Esophagus mucosa (tissue), 1 donor: Measurements from ENCODE around the gene AP1AR. TPM values are rescaled to one million over a fixed set of nuclear protein-coding genes. Genes with fewer than 3 reads are reported as not detected.
"Not testable (repeated sequence)": the region's sequence is repeated elsewhere in the genome, so short reads cannot be mapped to it uniquely, and the experiment has no call there.

Experiments used
- ATAC-seq: fragments of 200-7000 bp; cut with Tn5 transposase; one replicate; pipeline ENCODE4 v1.9.1; 2020
- total RNA-seq: library from RNA; stranded (reverse); gene quantifications from one replicate; pipeline ENCODE4 v1.2.4, GENCODE V29; 2023
- donor health status: DM: yes; HTN: yes; CAD: no.

AP1AR gene
- total RNA-seq, 1 donor from 2014 or later: 14.7 TPM

DNA sequence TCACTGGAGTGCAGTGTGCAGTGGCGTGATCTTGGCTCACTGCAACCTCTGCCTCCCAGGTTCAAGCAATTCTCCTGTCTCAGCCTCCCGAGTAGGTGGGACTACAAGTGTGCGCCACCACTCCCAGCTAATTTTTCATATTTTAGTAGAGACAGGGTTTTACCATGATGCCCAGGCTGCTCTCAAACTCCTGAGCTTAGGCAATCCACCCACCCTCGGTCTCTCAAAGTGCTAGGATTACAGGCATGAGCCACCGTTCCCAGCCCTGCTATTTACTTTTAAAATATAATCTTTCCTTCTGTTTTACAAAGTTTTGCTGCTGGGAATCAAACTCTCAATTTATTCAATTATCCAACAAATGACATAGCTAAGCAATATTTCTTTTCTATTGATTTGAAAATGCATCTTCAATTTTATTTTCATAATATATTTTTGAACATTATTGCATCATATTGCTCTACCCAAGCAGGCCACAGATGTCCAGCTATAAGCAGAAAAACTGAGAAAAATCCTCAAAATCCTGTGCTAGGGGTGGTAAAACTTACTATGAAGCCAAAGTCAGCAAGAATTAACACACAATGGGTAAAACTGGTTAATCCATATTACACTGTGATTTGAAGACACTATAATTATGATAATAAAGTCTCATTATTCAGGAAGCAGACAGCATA, 48.9 kb downstream of the AP1AR start:
- no peak for ATAC-seq

DNA sequence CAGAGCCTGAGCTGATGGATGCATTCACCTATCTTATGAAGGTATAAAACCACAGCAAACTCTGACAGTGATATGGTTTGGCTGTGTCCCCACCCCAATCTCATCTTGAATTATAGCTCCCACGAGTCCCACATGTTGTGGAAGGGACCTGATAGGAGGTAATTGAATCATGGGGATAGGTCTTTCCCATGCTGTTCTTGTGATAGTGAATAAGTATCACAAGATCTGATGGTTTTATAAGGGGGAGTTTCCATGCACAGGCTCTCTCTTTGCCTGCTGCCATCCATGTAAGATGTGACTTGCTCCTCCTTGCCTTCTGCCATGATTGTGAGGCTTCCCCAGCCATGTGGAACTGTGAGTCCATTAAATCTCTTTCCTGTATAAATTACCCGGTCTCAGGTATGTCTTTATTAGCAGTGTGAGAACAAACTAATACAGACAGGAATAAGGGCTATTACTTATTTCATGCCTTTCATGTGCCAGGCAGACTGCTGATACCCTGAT, 50.4 kb downstream of the AP1AR start:
- not testable (repeated sequence) for ATAC-seq

DNA sequence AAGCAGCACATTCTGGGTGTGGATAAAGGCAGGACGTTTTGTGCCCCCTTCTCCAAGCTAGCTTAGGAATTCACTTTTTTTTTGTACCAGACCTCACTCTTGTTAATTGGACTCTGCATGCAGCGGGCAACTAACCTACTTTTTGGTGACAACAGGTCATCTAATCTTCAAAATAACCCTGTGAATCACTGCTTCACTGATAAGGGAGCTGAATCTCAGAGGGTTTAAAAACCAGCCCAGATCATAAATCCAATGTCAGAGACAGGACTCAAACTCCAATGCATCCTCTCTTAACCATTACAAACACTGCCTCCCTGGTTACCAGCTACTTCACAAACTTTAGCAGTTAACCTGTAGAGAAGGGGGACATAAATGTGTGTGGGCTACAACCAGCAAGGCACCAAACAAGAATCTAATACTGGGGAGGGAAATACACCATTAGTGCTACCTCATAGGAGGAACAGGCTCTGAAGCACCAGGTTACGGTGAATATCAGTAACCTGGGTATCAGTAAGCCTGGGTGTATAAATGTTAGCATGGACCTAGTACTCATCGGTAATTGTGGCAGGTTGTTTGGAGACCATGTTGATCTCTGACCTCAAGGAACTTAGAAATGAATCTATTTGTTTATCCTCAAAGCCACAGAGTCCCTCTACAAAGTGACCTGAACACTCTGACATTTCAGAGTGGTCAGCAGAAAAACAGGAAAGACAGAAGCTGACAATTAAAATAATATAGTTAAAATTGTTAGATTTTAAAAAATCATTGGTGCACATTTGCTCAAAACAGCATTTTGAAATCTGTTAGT, 51.5 kb downstream of the AP1AR start:
- ATAC-seq: no peak

GRCh38 chr4:112284166-112284565, 52.6 kb downstream of the AP1AR start:
- ATAC-seq: no peak

DNA sequence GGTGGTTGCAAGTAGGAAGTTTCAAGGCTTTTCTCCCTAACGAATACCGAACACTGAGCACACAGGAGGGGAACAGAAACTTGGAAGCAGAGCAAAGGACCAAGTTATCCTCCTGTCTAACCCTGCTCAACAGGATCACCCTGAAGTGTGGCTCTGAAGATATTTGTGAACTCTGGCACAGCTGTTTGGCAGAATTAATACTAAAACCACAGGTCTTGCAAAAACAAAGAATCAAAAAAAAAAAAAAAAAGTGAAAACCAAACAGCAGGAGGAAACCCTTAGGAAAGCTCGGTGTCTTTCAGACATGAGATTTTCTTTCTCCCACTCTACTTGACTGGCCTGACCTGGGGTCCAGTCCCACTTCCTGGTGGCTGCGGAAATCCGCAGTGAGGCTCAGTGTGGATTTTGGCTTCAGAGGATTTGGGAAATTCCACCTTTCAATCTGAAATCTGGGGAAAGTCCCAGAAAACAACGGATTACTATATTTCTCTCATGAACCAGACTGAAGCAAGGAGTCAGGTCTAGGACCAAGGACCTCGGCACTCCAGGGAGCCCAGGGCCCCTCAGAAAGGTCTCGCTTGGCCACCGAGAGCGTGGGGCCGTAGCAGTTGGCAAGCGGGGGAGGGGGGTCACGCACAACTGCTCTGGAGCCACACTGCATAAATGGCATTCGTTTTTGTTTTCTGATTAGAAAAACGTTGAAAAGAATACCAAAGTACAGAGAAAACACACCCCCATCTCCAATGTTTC, 53.2 kb downstream of the AP1AR start:
- peak; percentile 68 for ATAC-seq

DNA sequence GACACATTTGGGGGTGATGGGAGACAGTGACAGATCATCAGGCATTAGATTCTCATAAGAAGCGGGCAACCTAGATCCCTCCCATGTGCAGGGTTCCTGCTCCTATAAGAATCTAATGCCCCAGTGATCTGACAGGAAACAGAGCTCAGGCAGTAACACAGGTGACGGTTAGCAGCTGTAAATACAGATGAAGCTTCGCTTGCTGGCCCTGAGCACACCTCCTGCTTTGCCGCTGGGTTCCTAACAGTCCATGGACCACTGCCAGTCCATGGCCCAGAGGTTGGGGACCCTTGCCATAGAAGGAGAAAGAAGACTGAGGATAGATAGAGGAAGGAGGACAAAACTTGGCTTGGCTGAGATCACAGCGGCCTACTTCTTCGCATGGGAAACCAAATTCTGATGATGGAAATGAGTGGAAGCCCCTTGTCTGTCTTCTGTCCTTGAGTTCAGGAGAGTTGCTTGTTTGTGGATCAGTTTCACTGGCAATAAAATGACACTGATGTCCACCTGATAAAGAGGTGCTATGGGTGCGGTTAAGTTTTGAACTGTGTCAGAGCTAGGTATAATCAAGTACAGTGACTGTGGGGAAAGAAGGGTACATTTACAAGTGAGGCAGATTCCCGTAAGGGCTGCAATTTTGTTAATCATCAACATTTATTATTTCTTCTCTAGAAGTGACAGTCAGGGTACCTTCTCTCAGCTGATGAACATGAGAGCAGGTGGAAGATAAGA, 55.8 kb downstream of the AP1AR start:
- no peak for ATAC-seq

GRCh38 chr4:112288455-112288854, 56.9 kb downstream of the AP1AR start:
- ATAC-seq: no peak

DNA sequence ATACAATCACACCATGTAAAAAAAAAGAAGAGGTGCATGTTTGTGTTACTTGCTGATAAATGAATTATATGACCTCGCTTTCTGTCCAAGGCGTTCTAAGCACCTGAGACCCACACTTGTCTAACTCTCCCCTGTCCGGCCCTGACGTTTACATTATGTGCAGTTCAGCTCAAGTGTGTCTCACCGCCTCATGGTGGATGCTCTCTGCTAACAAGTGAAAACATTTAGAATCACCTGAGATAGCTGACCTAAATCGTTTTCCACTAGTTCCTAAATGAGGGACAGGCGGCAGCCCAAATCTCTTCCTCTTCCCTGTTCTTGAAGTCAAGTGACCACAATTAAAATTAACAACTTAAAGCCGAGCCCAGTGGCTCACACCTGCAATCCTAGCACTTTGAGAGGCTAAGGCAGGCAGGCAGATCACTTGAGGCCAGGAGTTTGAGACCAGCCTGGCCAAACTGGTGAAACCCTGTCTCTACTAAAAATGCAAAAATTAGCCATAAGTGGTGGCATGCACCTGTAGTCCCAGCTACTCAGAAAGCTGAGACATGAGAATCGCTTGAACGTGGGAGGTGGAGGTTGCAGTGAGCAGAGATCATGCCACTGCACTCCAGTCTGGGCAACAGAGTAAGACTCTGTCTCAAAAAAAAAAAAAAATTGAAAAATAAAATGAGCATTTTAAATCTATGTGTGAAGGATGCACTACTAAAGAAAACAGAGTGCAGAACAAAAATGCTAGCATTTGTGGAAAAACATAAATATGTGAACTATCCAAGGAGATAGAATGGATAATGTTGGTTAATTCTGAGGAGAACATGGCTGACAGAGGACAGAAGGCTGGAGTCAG, 58.0 kb downstream of the AP1AR start:
- ATAC-seq: no peak

GRCh38 chr4:112290341-112290740, 58.8 kb downstream of the AP1AR start:
- no peak for ATAC-seq

DNA sequence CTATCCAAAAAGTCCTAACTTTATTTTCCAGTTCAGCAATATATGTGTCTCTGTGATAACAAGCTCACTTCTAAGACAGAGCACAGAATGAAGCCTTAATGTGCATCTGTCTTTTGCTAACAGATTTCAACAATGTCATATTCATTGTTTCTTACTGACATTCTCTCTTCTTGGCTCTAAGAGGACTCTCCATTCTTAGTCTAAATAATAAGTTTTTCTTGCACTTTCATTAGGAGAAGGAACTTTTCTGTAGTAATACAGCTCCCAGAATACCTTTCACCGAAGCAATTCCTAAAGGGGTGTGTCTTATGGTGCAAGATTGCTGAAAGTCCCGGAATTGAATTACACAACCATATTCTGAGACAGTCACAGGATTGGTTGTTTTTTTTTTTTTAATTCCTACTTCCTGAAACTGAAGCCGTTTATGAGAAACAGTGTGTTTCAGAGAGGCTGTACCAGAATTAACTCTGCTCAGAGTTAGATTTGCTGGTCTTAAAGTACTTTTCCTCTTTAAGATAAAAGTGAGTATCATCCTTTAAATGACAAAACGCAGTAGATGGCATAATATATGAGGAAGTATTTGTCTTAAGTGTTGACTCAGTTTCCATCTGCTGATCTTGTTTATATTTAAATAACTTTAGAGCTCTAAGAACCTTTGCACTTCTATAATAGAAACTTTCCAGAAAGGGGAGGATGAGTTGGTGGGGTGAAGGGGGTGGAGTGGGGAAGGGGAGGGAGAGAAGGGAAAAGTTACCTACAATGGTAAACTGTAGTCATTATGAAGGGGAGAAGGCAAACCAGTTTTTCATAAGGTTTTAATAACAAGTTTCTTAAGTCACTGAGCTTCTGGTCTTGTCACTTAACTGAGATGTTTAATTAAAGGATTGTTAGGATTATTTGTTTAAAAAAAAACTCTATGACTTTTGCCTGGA, 65.6 kb downstream of the AP1AR start, which contains the start of gene ALPK1:
Gene ALPK1, plus strand, starts transcription at position 421 of the 932 bp plus-strand sequence.
- peak; percentile 97 for ATAC-seq

DNA sequence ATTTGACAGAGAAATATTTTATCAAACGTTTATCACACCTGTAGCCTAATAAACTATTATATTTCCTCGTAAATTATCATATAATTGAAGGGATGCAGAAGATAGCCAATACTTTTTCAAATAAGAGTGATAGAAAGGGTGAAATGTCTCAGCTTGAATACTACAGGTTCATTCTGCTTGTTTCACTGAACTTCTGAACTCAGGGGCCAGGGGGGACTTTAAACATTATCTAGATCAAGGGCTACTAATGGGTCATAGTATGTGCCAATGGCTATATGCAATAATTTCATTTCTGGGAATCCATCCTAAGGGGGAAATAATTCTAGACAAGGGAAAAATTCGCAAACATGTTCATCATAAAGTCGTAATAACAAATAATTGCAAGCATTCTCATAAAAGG, 68.1 kb downstream of the AP1AR start:
- ATAC-seq: no peak

DNA sequence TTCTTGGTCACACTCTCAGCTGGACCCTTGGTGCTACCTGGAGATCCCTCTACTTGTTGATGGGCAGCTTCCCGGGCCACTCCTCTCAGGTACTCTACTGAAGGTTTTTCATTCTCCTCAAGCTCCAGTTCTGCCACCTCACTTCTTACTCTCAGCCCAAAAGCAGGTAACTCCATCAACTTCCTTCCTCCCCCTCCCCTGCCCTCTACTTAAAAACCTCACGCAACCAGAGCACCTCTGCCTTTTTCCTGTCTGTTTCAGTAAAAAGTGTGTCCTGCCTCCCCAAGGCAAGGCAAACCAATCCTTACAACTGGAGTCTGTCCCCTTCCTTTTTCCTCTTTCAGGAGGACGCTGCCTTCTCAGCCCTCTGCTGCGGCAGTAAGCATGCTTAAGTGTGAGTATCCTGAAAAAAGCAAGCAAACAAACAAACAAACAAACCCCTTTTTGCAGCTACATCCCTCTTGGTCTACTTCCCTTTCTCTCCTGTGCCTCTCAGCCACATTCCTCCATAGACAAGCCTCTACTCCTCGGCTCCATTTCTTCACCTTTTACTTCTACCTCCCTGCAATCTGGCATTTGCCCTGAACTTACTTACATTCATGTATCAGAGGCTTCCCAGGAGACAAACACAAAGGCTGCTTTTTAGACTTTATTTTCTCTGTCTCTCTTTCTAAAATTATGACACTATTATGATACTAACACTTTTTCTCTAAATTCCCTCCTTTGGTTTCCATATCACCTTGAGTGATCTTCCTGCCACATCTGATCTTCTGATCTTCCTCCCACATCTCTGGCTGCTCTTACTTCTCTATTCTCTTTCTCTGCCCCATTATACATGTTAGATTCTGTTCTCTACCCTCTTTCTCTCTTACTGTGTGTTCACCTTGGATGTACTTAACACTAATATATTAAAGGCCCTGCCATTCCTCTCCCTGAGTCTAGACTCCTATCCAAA, 71.0 kb downstream of the AP1AR start:
- ATAC-seq: no peak

DNA sequence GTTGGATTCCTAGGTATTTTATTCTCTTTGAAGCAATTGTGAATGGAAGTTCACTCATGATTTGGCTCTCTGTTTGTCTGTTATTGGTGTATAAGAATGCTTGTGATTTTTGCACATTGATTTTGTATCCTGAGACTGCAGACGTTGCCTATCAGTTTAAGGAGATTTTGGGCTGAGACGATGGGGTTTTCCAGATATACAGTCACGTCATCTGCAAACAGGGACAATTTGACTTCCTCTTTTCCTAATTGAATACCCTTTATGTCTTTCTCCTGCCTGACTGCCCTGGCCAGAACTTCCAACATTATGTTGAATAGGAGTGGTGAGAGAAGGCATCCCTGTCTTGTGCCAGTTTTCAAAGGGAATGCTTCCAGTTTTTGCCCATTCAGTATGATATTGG, 73.9 kb downstream of the AP1AR start:
- not testable (repeated sequence) for ATAC-seq

- not testable (repeated sequence) for ATAC-seq
Measured at GRCh38 chr4:112309263-112309791, 77.7 kb downstream of the AP1AR start.

DNA sequence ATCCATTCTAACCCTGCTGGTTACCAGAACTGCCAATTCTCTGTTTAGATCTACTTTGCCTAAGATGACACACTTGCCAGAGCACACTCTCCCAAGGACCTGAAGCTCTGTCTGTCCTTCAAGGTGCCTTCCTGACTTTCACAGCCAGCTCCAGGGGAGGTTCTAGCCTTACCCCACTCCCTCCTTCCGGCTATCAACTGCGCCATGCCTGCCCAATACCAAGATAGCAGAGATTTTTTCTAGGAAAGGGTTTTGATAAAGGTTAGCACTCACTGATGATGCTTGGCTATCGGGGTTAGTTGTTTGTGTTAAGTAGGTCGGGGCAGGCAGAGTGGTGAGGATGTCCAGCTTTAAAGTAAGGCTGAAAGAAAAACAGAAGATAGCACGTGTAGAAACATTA, 79.9 kb downstream of the AP1AR start:
- no peak for ATAC-seq

GRCh38 chr4:112312610-112313239, 81.1 kb downstream of the AP1AR start:
- no peak for ATAC-seq

- ATAC-seq: no peak
Measured at GRCh38 chr4:112315446-112315845, 83.9 kb downstream of the AP1AR start.

- no peak for ATAC-seq
Measured at GRCh38 chr4:112316360-112316759, 84.8 kb downstream of the AP1AR start.
